Upper lobe of left lung (tissue), 4 donors: ENCODE measurements around the gene ARAP3.

ENCODE experiments used
- EP300 ChIP-seq, 4 donors: sonication (generic); formaldehyde crosslinking; IDR thresholded peaks; one replicate each; pipeline ENCODE4 v1.5.1; 2017; ENCODE audit warnings: antibody characterized with exemption in 4 of 4, control low read depth in 2 of 4
- POLR2A ChIP-seq, 4 donors: fragments of 450-650 bp; IDR thresholded peaks; one replicate each; pipeline ENCODE4 v1.5.1; 2016 to 2017; ENCODE audit warnings: antibody characterized with exemption in 4 of 4, mild to moderate bottlenecking in 2 of 4
- POLR2AphosphoS5 ChIP-seq, 2 donors: sonication (generic); formaldehyde crosslinking; IDR thresholded peaks; one replicate each; pipeline ENCODE4 v1.5.1; 2017; ENCODE audit warnings: antibody characterized with exemption in 2 of 2
- TF ChIP-seq, protein P1 (sequence below), 6 experiments: fragments of 450-650 bp in 4 of 6; fragments of 200-600 bp in 2 of 6; sonication (generic) in 2 of 6; IDR thresholded peaks; one replicate each; pipeline ENCODE4 v1.5.1; 2016 to 2019; ENCODE audit warnings: antibody characterized with exemption in 6 of 6

DNA sequence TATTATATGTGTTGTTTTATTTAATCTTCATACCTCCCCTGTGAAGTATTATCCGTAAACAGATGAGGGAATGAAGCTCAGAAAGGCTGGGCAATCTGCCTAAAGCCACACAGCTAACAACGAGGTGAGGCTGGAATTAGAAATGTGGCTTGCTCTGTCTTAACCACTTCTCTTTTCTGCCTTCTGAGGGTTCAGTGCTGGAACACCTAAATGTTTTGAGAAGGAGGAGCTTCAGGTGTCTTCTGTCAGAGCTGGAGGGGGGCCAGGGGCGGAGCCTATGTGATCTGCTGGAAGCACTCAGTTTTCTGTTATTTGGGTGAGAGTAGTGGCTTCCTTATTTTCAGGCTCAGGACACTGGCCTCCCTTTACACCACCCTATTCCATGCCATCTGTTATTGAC is 35.0 kb upstream of the ARAP3 start:
- no peak for TF ChIP-seq POLR2AphosphoS5 (IDR thresholded peaks at IDR 0.05)
- TF ChIP-seq EP300 (IDR thresholded peaks at IDR 0.05): no peak
- no peak for TF ChIP-seq POLR2A (IDR thresholded peaks at IDR 0.05)
- TF ChIP-seq, protein P1, sequence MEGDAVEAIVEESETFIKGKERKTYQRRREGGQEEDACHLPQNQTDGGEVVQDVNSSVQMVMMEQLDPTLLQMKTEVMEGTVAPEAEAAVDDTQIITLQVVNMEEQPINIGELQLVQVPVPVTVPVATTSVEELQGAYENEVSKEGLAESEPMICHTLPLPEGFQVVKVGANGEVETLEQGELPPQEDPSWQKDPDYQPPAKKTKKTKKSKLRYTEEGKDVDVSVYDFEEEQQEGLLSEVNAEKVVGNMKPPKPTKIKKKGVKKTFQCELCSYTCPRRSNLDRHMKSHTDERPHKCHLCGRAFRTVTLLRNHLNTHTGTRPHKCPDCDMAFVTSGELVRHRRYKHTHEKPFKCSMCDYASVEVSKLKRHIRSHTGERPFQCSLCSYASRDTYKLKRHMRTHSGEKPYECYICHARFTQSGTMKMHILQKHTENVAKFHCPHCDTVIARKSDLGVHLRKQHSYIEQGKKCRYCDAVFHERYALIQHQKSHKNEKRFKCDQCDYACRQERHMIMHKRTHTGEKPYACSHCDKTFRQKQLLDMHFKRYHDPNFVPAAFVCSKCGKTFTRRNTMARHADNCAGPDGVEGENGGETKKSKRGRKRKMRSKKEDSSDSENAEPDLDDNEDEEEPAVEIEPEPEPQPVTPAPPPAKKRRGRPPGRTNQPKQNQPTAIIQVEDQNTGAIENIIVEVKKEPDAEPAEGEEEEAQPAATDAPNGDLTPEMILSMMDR (IDR thresholded peaks at IDR 0.05): no peak
